Neural progenitor cell (in vitro differentiated cells): ENCODE data around the gene BCR. TPM values are rescaled to one million over a fixed set of nuclear protein-coding genes. Genes with fewer than 3 reads are reported as not detected.

ENCODE experiments used
- DNase-seq: peaks from one replicate; pipeline ENCODE4 v3.0.0-alpha.2; 2016; ENCODE audit warnings: low spot score
- H2AFZ ChIP-seq: fragments of 200-600 bp; sonication (generic); replicated peaks from 2 replicates; pipeline ENCODE4 v1.6.1; 2016; ENCODE audit warnings: antibody characterized with exemption
- H3F3A ChIP-seq: fragments of 200-600 bp; sonication (generic); 2 replicates; pipeline ENCODE4 v1.6.1; 2016; ENCODE audit warnings: antibody characterized with exemption, low read depth
- H3K27ac ChIP-seq: fragments of 200-600 bp; sonication (generic); 2 replicates; pipeline ENCODE4 v1.5.1; 2016; ENCODE audit warnings: mild to moderate bottlenecking
- H3K27me3 ChIP-seq: fragments of 200-600 bp; sonication (generic); 2 replicates; pipeline ENCODE4 v1.6.1; 2016; ENCODE audit warnings: mild to moderate bottlenecking, moderate library complexity
- H3K36me3 ChIP-seq: fragments of 200-600 bp; sonication (generic); 2 replicates; pipeline ENCODE4 v1.5.1; 2016
- H3K4me1 ChIP-seq: fragments of 200-600 bp; sonication (generic); 2 replicates; pipeline ENCODE4 v1.6.1; 2016; ENCODE audit warnings: mixed run types
- H3K4me2 ChIP-seq: fragments of 200-600 bp; sonication (generic); 2 replicates; pipeline ENCODE4 v1.6.1; 2016
- H3K4me3 ChIP-seq: fragments of 200-600 bp; sonication (generic); 2 replicates; pipeline ENCODE4 v1.5.1; 2016
- H3K79me2 ChIP-seq: fragments of 200-600 bp; sonication (generic); 2 replicates; pipeline ENCODE4 v1.6.1; 2016; ENCODE audit warnings: low read depth
- H3K9ac ChIP-seq: fragments of 200-600 bp; sonication (generic); 2 replicates; pipeline ENCODE4 v1.6.1; 2016
- H3K9me3 ChIP-seq: fragments of 200-600 bp; sonication (generic); 2 replicates; pipeline ENCODE4 v1.5.1; 2016; ENCODE audit warnings: low read depth
- H4K20me1 ChIP-seq: fragments of 200-600 bp; sonication (generic); 2 replicates; pipeline ENCODE4 v1.6.1; 2016; ENCODE audit warnings: low read depth
- H3K27ac Mint-ChIP-seq: 3 replicates; pipeline ENCODE4 v1.8.0; 2021; ENCODE audit warnings: mixed read lengths
- H3K27me3 Mint-ChIP-seq: 2 replicates; pipeline ENCODE4 v1.8.0; 2022; ENCODE audit warnings: low read depth, mild to moderate bottlenecking, inconsistent platforms, moderate library complexity, mixed read lengths; ENCODE audit not compliant: insufficient read depth
- H3K36me3 Mint-ChIP-seq: 3 replicates; pipeline ENCODE4 v1.8.0; 2021; ENCODE audit warnings: mixed read lengths
- H3K4me1 Mint-ChIP-seq: 3 replicates; pipeline ENCODE4 v1.8.0; 2021; ENCODE audit warnings: mixed read lengths
- H3K4me3 Mint-ChIP-seq: 3 replicates; pipeline ENCODE4 v1.8.0; 2021; ENCODE audit warnings: mild to moderate bottlenecking, moderate library complexity, mixed read lengths
- H3K9me3 Mint-ChIP-seq: 3 replicates; pipeline ENCODE4 v1.8.0; 2020; ENCODE audit warnings: mixed read lengths
- EZH2 ChIP-seq: fragments of 200-600 bp; sonication (generic); IDR thresholded peaks from 2 replicates; pipeline ENCODE4 v1.6.1; 2017; ENCODE audit warnings: antibody characterized with exemption, mild to moderate bottlenecking, moderate library complexity
- EZH2phosphoT487 ChIP-seq: fragments of 200-600 bp; sonication (generic); IDR thresholded peaks from 2 replicates; pipeline ENCODE4 v1.6.1; 2017; ENCODE audit warnings: antibody characterized with exemption
- total RNA-seq: library from RNA; depleted of rRNA; stranded (reverse); fragments of >200 nt; gene quantifications from 2 replicates; pipeline ENCODE4 v1.2.3, GENCODE V29; 2015; ENCODE audit warnings: low replicate concordance
- TF ChIP-seq, protein P1 (sequence below): fragments of 200-600 bp; sonication (generic); IDR thresholded peaks from 2 replicates; pipeline ENCODE4 v1.5.1; 2017; ENCODE audit warnings: antibody characterized with exemption, mild to moderate bottlenecking

The BCR gene
- total RNA-seq, 1 donor from 2014 or later = 35.5 TPM

GRCh38 chr22:23280356-23281052 is 100.2 kb downstream of the BCR start:
- TF ChIP-seq EZH2 (no peak), EZH2phosphoT487 (no peak)
- TF ChIP-seq, protein P1, sequence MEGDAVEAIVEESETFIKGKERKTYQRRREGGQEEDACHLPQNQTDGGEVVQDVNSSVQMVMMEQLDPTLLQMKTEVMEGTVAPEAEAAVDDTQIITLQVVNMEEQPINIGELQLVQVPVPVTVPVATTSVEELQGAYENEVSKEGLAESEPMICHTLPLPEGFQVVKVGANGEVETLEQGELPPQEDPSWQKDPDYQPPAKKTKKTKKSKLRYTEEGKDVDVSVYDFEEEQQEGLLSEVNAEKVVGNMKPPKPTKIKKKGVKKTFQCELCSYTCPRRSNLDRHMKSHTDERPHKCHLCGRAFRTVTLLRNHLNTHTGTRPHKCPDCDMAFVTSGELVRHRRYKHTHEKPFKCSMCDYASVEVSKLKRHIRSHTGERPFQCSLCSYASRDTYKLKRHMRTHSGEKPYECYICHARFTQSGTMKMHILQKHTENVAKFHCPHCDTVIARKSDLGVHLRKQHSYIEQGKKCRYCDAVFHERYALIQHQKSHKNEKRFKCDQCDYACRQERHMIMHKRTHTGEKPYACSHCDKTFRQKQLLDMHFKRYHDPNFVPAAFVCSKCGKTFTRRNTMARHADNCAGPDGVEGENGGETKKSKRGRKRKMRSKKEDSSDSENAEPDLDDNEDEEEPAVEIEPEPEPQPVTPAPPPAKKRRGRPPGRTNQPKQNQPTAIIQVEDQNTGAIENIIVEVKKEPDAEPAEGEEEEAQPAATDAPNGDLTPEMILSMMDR = no peak

DNA sequence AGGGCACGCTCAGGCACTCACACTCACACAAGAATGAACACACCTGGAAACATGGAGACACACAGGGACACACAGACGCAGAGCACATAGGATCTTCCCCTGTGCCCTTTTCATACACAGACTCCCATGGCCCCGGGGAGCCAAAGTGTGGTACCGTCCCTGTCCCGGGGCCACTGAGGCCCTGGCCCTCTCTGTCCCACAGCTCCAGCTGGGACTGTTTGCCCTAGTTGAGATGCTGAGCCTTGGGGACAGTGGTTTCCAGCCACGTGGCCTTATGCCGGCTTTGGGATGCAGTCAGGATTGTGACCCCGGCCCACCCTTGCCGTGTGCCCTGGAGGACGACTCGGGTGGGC is 100.7 kb downstream of the BCR start:
- Histone ChIP-seq H3K9ac (no peak overlapping the region), H3K4me3 (no peak overlapping the region), H3K4me1 (peaks cover 2% of the 10 kb centered on the region), H3K27ac (no peak overlapping the region), H3F3A (no peaks in the 10 kb centered on the region), H3K36me3 (no peaks in the 10 kb centered on the region), H3K9me3 (no peaks in the 10 kb centered on the region), H4K20me1 (peaks cover 9% of the 10 kb centered on the region), H3K27me3 (no peaks in the 10 kb centered on the region), H2AFZ (no peak overlapping the region), H3K4me2 (no peak overlapping the region), H3K79me2 (no peaks in the 10 kb centered on the region)
- Mint-ChIP-seq H3K9me3 (no peaks in the 10 kb centered on the region), H3K27ac (no peak overlapping the region), H3K4me1 (peaks cover 3% of the 10 kb centered on the region), H3K36me3 (peaks cover 8% of the 10 kb centered on the region), H3K4me3 (no peak overlapping the region), H3K27me3 (peaks cover 3% of the 10 kb centered on the region)
- no peak for DNase-seq
- no peak for TF ChIP-seq EZH2phosphoT487

More at GRCh38 chr22:23280356-23281052, 100.2 kb downstream of the BCR start:
- H3K4me1 ChIP-seq = peaks cover 2% of the 10 kb centered on the region
- no peak overlapping the region for H2AFZ ChIP-seq
- no peaks in the 10 kb centered on the region for H3K9me3 Mint-ChIP-seq
- H3F3A ChIP-seq = no peaks in the 10 kb centered on the region
- no peak overlapping the region for H3K27ac Mint-ChIP-seq
- peaks cover 9% of the 10 kb centered on the region for H4K20me1 ChIP-seq
- no peak overlapping the region for H3K4me3 ChIP-seq
- no peak for DNase-seq
- H3K36me3 ChIP-seq = no peaks in the 10 kb centered on the region
- no peaks in the 10 kb centered on the region for H3K27me3 ChIP-seq
- no peaks in the 10 kb centered on the region for H3K9me3 ChIP-seq
- H3K4me2 ChIP-seq = no peak overlapping the region
- H3K27ac ChIP-seq = no peak overlapping the region
- peaks cover 10% of the 10 kb centered on the region for H3K36me3 Mint-ChIP-seq
- H3K27me3 Mint-ChIP-seq = peaks cover 3% of the 10 kb centered on the region
- no peak overlapping the region for H3K9ac ChIP-seq
- no peak overlapping the region for H3K4me3 Mint-ChIP-seq
- H3K79me2 ChIP-seq = no peaks in the 10 kb centered on the region
- peaks cover 3% of the 10 kb centered on the region for H3K4me1 Mint-ChIP-seq

- Histone ChIP-seq H3K79me2 (no peaks in the 10 kb centered on the region), H3K4me2 (no peak overlapping the region), H3K36me3 (no peaks in the 10 kb centered on the region), H3F3A (no peaks in the 10 kb centered on the region), H2AFZ (no peak overlapping the region), H4K20me1 (peaks cover 9% of the 10 kb centered on the region), H3K27me3 (no peaks in the 10 kb centered on the region), H3K9me3 (no peaks in the 10 kb centered on the region), H3K4me1 (peaks cover 2% of the 10 kb centered on the region), H3K4me3 (no peak overlapping the region), H3K27ac (no peak overlapping the region), H3K9ac (no peak overlapping the region)
- H3K4me1 Mint-ChIP-seq = peaks cover 3% of the 10 kb centered on the region
- H3K9me3 Mint-ChIP-seq = no peaks in the 10 kb centered on the region
- H3K27me3 Mint-ChIP-seq = peaks cover 4% of the 10 kb centered on the region
- peaks cover 9% of the 10 kb centered on the region for H3K36me3 Mint-ChIP-seq
- no peak overlapping the region for H3K4me3 Mint-ChIP-seq
- H3K27ac Mint-ChIP-seq = no peak overlapping the region
- peak; percentile 89 for DNase-seq
- TF ChIP-seq, protein P1 = peak; percentile 83
- TF ChIP-seq EZH2phosphoT487 (no peak), EZH2 (no peak)
These were observed 101.2 kb downstream of the BCR start for GRCh38 chr22:23281406-23282088.

DNA sequence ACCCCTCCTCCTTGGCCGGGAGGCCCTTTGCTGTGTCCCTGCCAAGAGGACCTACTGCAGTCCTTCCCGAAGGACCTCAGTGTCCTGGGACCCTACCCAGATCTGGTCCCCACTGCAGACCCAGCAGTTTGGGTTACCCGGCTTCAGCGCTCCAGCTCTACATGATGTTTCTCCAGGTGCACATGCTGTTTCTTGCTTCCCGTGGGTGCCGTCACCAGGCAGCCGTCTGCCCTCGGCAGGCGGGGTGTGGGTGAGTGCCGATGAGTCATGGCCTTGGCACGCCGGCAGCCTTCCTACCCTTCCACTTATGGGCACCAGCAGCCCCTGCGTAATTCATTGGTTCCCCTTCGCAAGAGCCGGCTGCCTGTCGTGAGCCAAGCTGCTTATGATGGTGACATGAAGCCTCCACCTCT is 101.8 kb downstream of the BCR start:
- Mint-ChIP-seq H3K27ac (no peak overlapping the region), H3K36me3 (peaks cover 13% of the 10 kb centered on the region), H3K9me3 (no peaks in the 10 kb centered on the region), H3K4me1 (peaks cover 3% of the 10 kb centered on the region), H3K27me3 (peaks cover 4% of the 10 kb centered on the region), H3K4me3 (no peak overlapping the region)
- no peaks in the 10 kb centered on the region for H3F3A ChIP-seq
- no peak overlapping the region for H3K9ac ChIP-seq
- H3K27me3 ChIP-seq = no peaks in the 10 kb centered on the region
- peaks cover 2% of the 10 kb centered on the region for H3K4me1 ChIP-seq
- no peak overlapping the region for H3K27ac ChIP-seq
- no peaks in the 10 kb centered on the region for H3K79me2 ChIP-seq
- no peak overlapping the region for H3K4me2 ChIP-seq
- no peaks in the 10 kb centered on the region for H3K9me3 ChIP-seq
- no peak overlapping the region for H3K4me3 ChIP-seq
- H3K36me3 ChIP-seq = no peaks in the 10 kb centered on the region
- DNase-seq = no peak
- TF ChIP-seq EZH2 (no peak), EZH2phosphoT487 (no peak)
- TF ChIP-seq, protein P1 = no peak
- peaks cover 9% of the 10 kb centered on the region for H4K20me1 ChIP-seq
- no peak overlapping the region for H2AFZ ChIP-seq
